SK-N-SH treated with all-trans-retinoic acid at 6 μM for 48 hours (cell line): Measurements from ENCODE around the gene WRAP73.
A peak's percentile ranks its signal among the peaks of the same experiment; 100 is the strongest.

ENCODE experiments used
- ATAC-seq: fragments of 200-7000 bp; cut with Tn5 transposase; 3 replicates; pipeline ENCODE4 v1.9.1; 2020; ENCODE audit warnings: mild to moderate bottlenecking, moderate library complexity
- ARNTL ChIP-seq: fragments of 450-650 bp; formaldehyde crosslinking; IDR thresholded peaks from 2 replicates; pipeline ENCODE4 v1.5.0; 2020; ENCODE audit warnings: low read depth, mild to moderate bottlenecking, moderate library complexity, borderline replicate concordance
- ESRRG ChIP-seq: fragments of 250-450 bp; sonication (Bioruptor Pico); IDR thresholded peaks from 2 replicates; pipeline ENCODE4 v1.6.1; 2021; ENCODE audit warnings: mild to moderate bottlenecking
- GLIS3 ChIP-seq: fragments of 250-450 bp; sonication (Bioruptor Pico); IDR thresholded peaks from 2 replicates; pipeline ENCODE4 v1.5.0; 2020; ENCODE audit warnings: mild to moderate bottlenecking, moderate library complexity
- ISL1 ChIP-seq: fragments of 250-450 bp; sonication (Bioruptor Pico); IDR thresholded peaks from 2 replicates; pipeline ENCODE4 v2.1.2; 2022; ENCODE audit warnings: mild to moderate bottlenecking, moderate library complexity
- OSR1 ChIP-seq: fragments of 250-450 bp; sonication (Bioruptor Pico); IDR thresholded peaks from 2 replicates; pipeline ENCODE4 v1.8.0; 2022; ENCODE audit warnings: moderate library complexity, mild to moderate bottlenecking, inconsistent platforms
- PPARA ChIP-seq: fragments of 250-450 bp; sonication (Bioruptor Pico); IDR thresholded peaks from 2 replicates; pipeline ENCODE4 v1.5.0; 2020; ENCODE audit warnings: mild to moderate bottlenecking, borderline replicate concordance
- RARB ChIP-seq: fragments of 250-450 bp; sonication (Bioruptor Pico); IDR thresholded peaks from 2 replicates; pipeline ENCODE4 v1.8.0; 2021; ENCODE audit warnings: mild to moderate bottlenecking, moderate library complexity
- SNAI2 ChIP-seq: fragments of 250-450 bp; sonication (Bioruptor Pico); IDR thresholded peaks from 2 replicates; pipeline ENCODE4 v1.5.0; 2020; ENCODE audit warnings: mild to moderate bottlenecking, moderate library complexity
- TCF4 ChIP-seq: fragments of 250-450 bp; sonication (Bioruptor Pico); IDR thresholded peaks from 2 replicates; pipeline ENCODE4 v1.8.0; 2021; ENCODE audit warnings: mild to moderate bottlenecking, moderate library complexity, borderline replicate concordance
- ZFP3 ChIP-seq: fragments of 250-450 bp; sonication (Bioruptor Pico); IDR thresholded peaks from 2 replicates; pipeline ENCODE4 v1.5.0; 2020; ENCODE audit warnings: mild to moderate bottlenecking, moderate library complexity
- ZFP30 ChIP-seq: fragments of 450-650 bp; formaldehyde crosslinking; IDR thresholded peaks from 2 replicates; pipeline ENCODE4 v1.5.0; 2022; ENCODE audit warnings: mild to moderate bottlenecking, moderate library complexity
- ZNF565 ChIP-seq: fragments of 450-650 bp; formaldehyde crosslinking; conservative IDR thresholded peaks from 2 replicates; pipeline ENCODE4 v1.5.0; 2020; ENCODE audit warnings: low read depth, mild to moderate bottlenecking, moderate library complexity
- ZNF70 ChIP-seq: fragments of 450-650 bp; formaldehyde crosslinking; IDR thresholded peaks from 2 replicates; pipeline ENCODE4 v1.5.0; 2020; ENCODE audit warnings: mild to moderate bottlenecking, moderate library complexity
- TF ChIP-seq, protein P1 (sequence below): fragments of 250-450 bp; sonication (Bioruptor Pico); IDR thresholded peaks from 2 replicates; pipeline ENCODE4 v1.5.1; 2021; ENCODE audit warnings: mild to moderate bottlenecking, moderate library complexity
- TF ChIP-seq, protein P2 (sequence below): fragments of 250-450 bp; sonication (Bioruptor Pico); IDR thresholded peaks from 2 replicates; pipeline ENCODE4 v1.5.0; 2020; ENCODE audit warnings: mild to moderate bottlenecking, moderate library complexity
- TF ChIP-seq, protein P3 (sequence below): fragments of 250-450 bp; sonication (Bioruptor Pico); IDR thresholded peaks from 2 replicates; pipeline ENCODE4 v1.8.0; 2021; ENCODE audit warnings: low read depth, mild to moderate bottlenecking, moderate library complexity, borderline replicate concordance

The WRAP73 gene

DNA sequence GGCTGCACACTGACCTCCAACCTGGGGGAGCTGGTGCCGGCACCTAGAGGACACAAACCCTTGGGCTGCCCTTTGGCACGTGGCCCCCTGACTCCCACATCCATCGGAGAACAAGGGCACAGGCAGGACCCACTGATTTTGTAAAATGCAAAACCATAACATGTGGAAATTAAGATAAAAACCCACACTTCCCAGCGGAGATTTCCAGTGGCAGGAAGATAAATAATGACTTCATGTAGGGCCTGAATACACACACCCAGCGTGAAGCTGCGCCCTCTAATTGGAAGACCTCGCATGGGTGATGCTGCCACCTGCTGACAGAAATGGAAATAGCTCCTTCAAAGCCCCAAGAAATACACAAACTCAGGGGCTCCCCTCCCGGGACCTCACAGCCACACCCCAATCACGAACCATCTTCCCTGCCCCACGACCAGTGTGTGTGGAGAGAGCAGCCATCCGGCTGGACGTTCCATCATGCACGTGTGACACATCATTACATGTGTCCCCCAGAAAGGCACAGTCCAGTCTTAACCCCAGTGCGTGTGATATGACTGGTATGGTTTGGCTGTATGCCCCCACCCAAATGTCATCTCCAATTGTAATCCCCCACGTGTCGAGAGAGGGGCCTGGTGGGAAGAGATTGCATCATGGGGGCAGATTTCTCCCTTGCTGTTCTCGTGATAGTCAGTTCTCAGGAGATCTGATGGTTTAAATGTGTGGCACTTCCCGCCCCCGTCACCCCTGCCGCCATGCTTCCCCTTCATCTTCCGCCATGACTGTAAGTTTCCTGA is 30.8 kb downstream of the WRAP73 start:
- TF ChIP-seq ESRRG (CRISPR knock-in tag) (no peak), ISL1 (no peak), PPARA (CRISPR knock-in tag) (no peak), TCF4 (CRISPR knock-in tag) (no peak), OSR1 (CRISPR knock-in tag) (no peak), ZNF565 (CRISPR knock-in tag) (no peak), GLIS3 (CRISPR knock-in tag) (no peak)
- TF ChIP-seq, protein P1, sequence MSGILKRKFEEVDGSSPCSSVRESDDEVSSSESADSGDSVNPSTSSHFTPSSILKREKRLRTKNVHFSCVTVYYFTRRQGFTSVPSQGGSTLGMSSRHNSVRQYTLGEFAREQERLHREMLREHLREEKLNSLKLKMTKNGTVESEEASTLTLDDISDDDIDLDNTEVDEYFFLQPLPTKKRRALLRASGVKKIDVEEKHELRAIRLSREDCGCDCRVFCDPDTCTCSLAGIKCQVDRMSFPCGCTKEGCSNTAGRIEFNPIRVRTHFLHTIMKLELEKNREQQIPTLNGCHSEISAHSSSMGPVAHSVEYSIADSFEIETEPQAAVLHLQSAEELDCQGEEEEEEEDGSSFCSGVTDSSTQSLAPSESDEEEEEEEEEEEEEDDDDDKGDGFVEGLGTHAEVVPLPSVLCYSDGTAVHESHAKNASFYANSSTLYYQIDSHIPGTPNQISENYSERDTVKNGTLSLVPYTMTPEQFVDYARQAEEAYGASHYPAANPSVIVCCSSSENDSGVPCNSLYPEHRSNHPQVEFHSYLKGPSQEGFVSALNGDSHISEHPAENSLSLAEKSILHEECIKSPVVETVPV (CRISPR knock-in tag) = no peak
- TF ChIP-seq, protein P2, sequence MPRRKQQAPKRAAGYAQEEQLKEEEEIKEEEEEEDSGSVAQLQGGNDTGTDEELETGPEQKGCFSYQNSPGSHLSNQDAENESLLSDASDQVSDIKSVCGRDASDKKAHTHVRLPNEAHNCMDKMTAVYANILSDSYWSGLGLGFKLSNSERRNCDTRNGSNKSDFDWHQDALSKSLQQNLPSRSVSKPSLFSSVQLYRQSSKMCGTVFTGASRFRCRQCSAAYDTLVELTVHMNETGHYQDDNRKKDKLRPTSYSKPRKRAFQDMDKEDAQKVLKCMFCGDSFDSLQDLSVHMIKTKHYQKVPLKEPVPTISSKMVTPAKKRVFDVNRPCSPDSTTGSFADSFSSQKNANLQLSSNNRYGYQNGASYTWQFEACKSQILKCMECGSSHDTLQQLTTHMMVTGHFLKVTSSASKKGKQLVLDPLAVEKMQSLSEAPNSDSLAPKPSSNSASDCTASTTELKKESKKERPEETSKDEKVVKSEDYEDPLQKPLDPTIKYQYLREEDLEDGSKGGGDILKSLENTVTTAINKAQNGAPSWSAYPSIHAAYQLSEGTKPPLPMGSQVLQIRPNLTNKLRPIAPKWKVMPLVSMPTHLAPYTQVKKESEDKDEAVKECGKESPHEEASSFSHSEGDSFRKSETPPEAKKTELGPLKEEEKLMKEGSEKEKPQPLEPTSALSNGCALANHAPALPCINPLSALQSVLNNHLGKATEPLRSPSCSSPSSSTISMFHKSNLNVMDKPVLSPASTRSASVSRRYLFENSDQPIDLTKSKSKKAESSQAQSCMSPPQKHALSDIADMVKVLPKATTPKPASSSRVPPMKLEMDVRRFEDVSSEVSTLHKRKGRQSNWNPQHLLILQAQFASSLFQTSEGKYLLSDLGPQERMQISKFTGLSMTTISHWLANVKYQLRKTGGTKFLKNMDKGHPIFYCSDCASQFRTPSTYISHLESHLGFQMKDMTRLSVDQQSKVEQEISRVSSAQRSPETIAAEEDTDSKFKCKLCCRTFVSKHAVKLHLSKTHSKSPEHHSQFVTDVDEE (CRISPR knock-in tag) = no peak
- ATAC-seq = peak; percentile 83

DNA sequence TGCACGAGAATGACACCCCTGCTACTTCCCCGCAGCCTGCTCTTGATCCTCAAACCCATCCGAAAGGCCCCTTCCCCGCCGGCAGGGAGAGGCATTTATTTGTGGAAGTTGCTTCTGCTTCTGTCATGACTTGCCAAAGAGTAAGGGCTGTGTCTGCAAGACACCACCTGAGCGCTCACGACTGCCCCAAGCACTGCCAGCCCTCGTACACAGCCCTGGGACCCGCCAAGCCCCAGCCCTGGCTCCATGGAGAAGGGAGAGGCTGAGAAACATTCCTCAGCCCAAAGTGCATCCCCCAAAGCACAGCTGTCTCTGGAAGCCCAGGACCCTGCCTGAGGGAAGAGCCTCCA is 31.4 kb downstream of the WRAP73 start:
- peak; percentile 5; the same call in 2 of the 3 replicates for ATAC-seq
- TF ChIP-seq ARNTL (CRISPR knock-in tag) = no peak
- TF ChIP-seq ZFP30 (CRISPR knock-in tag) = no peak
- TF ChIP-seq, protein P2 (CRISPR knock-in tag) = no peak
- no peak for TF ChIP-seq RARB (CRISPR knock-in tag)
- TF ChIP-seq, protein P3, sequence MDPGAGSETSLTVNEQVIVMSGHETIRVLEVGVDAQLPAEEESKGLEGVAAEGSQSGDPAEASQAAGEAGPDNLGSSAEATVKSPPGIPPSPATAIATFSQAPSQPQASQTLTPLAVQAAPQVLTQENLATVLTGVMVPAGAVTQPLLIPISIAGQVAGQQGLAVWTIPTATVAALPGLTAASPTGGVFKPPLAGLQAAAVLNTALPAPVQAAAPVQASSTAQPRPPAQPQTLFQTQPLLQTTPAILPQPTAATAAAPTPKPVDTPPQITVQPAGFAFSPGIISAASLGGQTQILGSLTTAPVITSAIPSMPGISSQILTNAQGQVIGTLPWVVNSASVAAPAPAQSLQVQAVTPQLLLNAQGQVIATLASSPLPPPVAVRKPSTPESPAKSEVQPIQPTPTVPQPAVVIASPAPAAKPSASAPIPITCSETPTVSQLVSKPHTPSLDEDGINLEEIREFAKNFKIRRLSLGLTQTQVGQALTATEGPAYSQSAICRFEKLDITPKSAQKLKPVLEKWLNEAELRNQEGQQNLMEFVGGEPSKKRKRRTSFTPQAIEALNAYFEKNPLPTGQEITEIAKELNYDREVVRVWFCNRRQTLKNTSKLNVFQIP (CRISPR knock-in tag) = no peak
- TF ChIP-seq ZNF565 (CRISPR knock-in tag) = no peak
- TF ChIP-seq OSR1 (CRISPR knock-in tag) = no peak
- TF ChIP-seq SNAI2 = no peak
- no peak for TF ChIP-seq ZFP3 (CRISPR knock-in tag)
- no peak for TF ChIP-seq ZNF70 (CRISPR knock-in tag)

DNA sequence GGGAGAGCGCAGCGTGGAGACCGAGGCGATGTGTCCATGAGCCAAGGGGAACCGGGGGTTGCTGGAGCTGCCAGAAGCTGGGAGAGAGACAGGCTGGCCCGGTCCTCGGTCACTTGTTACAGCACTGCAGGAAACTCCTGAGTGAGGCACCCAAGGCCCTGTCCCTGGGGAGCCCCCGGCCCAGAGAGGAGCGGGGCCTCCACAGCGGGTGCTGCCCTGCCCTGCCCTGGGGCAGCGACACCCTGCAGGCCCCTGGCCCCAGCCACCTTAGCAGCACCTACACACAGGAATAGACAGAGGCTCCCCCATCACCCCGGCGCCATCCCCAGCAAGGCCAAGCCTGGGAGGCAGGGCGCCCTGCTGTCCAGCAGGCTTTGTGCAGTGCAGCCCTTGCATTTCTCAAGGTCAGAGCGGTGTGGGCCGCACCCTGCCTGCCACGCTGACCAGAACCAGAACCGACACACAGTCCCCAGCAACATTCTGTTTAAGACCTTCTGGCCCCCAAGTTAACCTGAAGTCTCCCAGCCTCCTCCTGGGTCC is 32.0 kb downstream of the WRAP73 start:
- TF ChIP-seq, protein P1 (CRISPR knock-in tag) = no peak
- TF ChIP-seq, protein P2 (CRISPR knock-in tag) = no peak
- no peak for TF ChIP-seq ZFP30 (CRISPR knock-in tag)
- no peak for ATAC-seq
